Neutrophil (primary cell): ENCODE data around the gene PROCR.
"Not testable (repeated sequence)": the region's sequence is repeated elsewhere in the genome, so short reads cannot be mapped to it uniquely, and the experiment has no call there.

Experiments used
- H3K27ac ChIP-seq: fragments of 200-600 bp; sonication (generic); 2 replicates; pipeline ENCODE4 v1.5.1; 2016; ENCODE audit warnings: mild to moderate bottlenecking, moderate library complexity
- H3K27me3 ChIP-seq: fragments of 200-600 bp; sonication (generic); 2 replicates; pipeline ENCODE4 v1.6.0; 2016; ENCODE audit warnings: mild to moderate bottlenecking
- H3K36me3 ChIP-seq: fragments of 200-600 bp; sonication (generic); 2 replicates; pipeline ENCODE4 v1.5.1; 2017
- H3K4me1 ChIP-seq, 2 experiments: fragments of 200-600 bp in 1 of 2; sonication (generic) in 1 of 2; 1 replicate in 1 of 2; 2 replicates in 1 of 2; pipeline versions ENCODE4 v1.5.1 to v1.6.1; 2013 to 2016; ENCODE audit warnings: low read depth in 1 of 2, low read length in 1 of 2, mild to moderate bottlenecking in 1 of 2, moderate library complexity in 1 of 2; ENCODE audit not compliant: control insufficient read depth in 1 of 2, insufficient read depth in 1 of 2
- H3K4me3 ChIP-seq, 2 experiments: fragments of 200-600 bp in 1 of 2; sonication (generic) in 1 of 2; 1 replicate in 1 of 2; 2 replicates in 1 of 2; pipeline ENCODE4 v1.5.1; 2013 to 2016; ENCODE audit warnings: low read depth in 1 of 2, low read length in 1 of 2, mild to moderate bottlenecking in 1 of 2, moderate library complexity in 1 of 2
- H3K9me3 ChIP-seq: fragments of 200-600 bp; sonication (generic); 2 replicates; pipeline ENCODE4 v1.5.1; 2016
- TF ChIP-seq, protein P1 (sequence below): fragments of 200-600 bp; sonication (generic); IDR thresholded peaks from 2 replicates; pipeline ENCODE4 v1.5.1; 2016; ENCODE audit warnings: antibody characterized with exemption

The PROCR gene

DNA sequence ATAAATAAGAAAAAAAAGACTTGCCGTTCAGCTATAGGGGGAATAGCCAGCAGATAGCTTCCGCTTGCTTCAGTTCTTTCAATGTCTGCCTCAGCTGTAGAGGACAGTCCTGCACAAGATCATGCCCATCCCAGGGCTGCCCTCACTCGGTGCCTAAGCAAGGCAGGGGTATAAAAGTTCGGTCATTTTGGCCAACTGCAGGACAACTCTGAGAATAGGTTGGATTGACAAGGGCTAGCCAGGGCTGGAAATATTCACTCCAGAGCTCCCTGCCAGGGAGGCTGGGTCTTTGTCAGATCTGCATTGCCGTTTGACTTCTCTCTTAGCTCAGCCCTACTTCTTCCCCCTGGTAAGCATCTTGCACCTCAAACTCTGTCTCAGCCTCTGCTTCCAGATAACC lies 8.4 kb downstream of the PROCR start:
- H3K27ac ChIP-seq: no peak overlapping the region
- no peak overlapping the region for H3K4me3 ChIP-seq
- TF ChIP-seq, protein P1, sequence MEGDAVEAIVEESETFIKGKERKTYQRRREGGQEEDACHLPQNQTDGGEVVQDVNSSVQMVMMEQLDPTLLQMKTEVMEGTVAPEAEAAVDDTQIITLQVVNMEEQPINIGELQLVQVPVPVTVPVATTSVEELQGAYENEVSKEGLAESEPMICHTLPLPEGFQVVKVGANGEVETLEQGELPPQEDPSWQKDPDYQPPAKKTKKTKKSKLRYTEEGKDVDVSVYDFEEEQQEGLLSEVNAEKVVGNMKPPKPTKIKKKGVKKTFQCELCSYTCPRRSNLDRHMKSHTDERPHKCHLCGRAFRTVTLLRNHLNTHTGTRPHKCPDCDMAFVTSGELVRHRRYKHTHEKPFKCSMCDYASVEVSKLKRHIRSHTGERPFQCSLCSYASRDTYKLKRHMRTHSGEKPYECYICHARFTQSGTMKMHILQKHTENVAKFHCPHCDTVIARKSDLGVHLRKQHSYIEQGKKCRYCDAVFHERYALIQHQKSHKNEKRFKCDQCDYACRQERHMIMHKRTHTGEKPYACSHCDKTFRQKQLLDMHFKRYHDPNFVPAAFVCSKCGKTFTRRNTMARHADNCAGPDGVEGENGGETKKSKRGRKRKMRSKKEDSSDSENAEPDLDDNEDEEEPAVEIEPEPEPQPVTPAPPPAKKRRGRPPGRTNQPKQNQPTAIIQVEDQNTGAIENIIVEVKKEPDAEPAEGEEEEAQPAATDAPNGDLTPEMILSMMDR: no peak
- H3K4me1 ChIP-seq: no peaks in the 10 kb centered on the region
- H3K36me3 ChIP-seq: no peaks in the 10 kb centered on the region
- H3K27me3 ChIP-seq: no peaks in the 10 kb centered on the region
- H3K9me3 ChIP-seq: no peaks in the 10 kb centered on the region

DNA sequence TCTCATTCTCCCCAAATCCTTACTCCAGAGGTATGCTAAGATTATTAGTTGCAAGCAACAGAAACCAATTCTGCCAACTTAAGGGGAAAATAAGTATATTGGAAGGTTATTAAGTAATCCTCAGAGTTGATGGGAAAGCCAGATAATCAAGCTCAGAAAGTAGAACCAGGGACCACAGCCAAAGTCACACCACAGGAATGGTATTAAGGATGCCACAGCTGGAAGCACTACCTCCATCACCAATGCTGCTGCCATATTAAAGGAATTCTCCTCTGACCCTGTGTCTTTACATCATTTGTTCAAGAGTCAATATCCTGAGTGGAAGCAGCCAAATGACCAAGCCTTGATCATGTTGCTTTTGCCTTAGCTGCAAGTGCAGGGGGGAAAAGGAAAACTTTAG lies 9.9 kb downstream of the PROCR start:
- TF ChIP-seq, protein P1: no peak
- Histone ChIP-seq H3K4me3 (no peak overlapping the region), H3K27me3 (no peaks in the 10 kb centered on the region), H3K36me3 (no peaks in the 10 kb centered on the region), H3K27ac (no peak overlapping the region), H3K9me3 (no peaks in the 10 kb centered on the region), H3K4me1 (no peaks in the 10 kb centered on the region)

DNA sequence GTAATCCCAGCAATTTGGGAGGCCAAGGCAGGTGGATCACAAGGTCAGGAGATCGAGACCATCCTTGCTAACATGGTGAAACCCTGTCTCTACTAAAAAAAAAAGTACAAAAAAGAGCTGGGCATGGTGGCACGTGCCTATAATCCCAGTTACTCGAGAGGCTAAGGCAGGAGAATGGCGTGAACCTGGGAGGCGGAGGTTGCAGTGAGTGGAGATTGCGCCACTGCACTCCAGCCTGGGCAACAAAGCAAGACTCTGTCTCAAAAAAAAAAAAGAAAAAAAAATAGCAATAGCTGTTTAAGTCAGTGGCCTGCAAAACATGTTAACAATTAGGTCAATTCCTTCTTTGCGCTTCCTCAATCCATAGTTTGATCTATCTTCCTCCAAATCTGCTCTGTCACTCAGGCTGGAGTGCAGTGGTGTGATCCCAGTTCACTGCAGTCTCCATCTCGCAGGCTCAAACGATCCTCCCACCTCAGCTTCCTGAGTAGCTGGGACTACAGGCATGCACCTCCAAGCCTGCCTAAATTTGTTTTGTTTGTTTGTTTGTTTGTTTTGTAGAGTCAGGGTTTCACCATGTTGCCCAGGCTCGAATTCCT lies 14.9 kb downstream of the PROCR start:
- H3K27me3 ChIP-seq, H3K27ac ChIP-seq, H3K4me3 ChIP-seq, H3K9me3 ChIP-seq, H3K36me3 ChIP-seq, H3K4me1 ChIP-seq: not testable (repeated sequence)

DNA sequence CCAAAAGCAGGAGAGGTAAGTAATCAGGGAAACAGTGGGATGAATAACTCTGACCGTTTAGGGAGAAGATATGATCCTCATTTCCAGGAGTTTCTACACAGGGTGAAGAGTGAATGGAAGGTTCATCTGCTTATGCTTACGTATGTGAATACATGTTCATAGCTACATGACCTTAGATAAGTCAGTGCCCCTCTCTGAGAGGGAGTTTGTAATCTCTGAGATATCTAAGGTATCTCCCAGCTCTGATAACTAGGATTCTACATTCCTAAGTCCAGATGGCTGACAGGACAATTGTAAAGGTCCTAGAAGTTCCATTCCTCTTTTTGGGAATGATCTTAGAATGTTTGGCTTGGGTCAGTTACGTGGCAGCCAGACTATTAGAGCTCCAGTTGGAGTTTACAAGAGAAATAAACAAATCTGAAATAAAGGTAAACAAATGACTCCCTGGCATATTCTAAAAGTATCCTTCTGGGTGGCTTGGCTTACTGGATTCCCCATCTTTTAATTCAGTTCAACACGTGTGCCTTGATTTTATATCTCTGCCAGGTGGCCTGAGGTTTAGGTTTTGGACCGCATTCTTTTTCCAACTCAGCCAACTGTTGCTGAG lies 15.8 kb downstream of the PROCR start:
- H3K4me1 ChIP-seq: no peaks in the 10 kb centered on the region
- no peaks in the 10 kb centered on the region for H3K9me3 ChIP-seq
- no peak overlapping the region for H3K4me3 ChIP-seq
- no peaks in the 10 kb centered on the region for H3K27me3 ChIP-seq
- H3K27ac ChIP-seq: no peak overlapping the region
- H3K36me3 ChIP-seq: no peaks in the 10 kb centered on the region
- TF ChIP-seq, protein P1: no peak

DNA sequence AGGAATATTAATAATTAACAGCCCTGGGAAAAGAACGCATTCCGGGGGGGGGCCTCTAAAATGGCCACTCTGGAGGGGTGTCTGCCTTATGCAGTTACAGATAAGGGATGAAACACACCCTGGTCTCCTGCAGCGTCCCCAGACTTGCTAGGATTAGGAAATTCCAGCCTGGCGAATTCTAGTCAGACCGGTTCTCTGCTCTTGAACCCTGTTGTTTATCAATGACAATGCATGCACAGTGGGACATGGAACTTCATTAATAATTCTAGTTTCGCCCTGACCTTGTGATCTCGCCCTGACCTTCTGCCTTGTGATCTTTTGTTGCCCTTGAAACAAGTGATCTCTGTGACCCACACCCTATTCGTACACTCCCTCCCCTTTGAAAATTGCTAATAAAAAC lies 17.4 kb downstream of the PROCR start:
- not testable (repeated sequence) for H3K9me3 ChIP-seq, H3K27me3 ChIP-seq, H3K27ac ChIP-seq, H3K36me3 ChIP-seq, H3K4me3 ChIP-seq, H3K4me1 ChIP-seq

DNA sequence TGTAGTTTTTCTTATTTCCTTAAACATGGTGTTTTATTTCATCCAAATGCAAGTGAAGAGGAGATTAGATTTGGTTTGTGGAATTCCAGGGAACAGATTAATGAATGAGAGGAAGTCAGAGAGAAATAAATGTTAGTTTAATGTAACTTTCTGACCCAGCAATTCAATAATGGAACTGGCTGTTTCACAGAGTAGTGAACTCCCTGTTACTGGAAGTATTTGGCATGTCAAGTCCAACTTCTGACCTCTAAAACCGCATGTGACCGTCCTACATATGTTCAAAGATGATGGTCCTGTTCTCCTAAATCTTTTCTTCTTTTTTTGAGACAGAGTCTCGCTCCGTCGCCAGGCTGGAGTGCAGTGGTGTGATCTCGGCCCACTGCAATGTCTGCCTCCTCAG lies 18.7 kb downstream of the PROCR start:
- Histone ChIP-seq H3K27me3 (no peaks in the 10 kb centered on the region), H3K4me3 (no peak overlapping the region)
- TF ChIP-seq, protein P1: no peak

More for the DNA sequence above, 18.7 kb downstream of the PROCR start:
- H3K4me1 ChIP-seq: no peaks in the 10 kb centered on the region
- H3K36me3 ChIP-seq: no peaks in the 10 kb centered on the region
- no peak overlapping the region for H3K27ac ChIP-seq
- no peaks in the 10 kb centered on the region for H3K9me3 ChIP-seq
